Inflammatory macrophage treated with lipopolysaccharide for 4 hours (primary cell): ENCODE results near the gene SAG.
A peak's percentile ranks its signal among the peaks of the same experiment; 100 is the strongest.

Source experiments
- DNase-seq: peaks from one replicate; pipeline ENCODE4 v3.0.0-alpha.2; 2020

Gene SAG

DNA sequence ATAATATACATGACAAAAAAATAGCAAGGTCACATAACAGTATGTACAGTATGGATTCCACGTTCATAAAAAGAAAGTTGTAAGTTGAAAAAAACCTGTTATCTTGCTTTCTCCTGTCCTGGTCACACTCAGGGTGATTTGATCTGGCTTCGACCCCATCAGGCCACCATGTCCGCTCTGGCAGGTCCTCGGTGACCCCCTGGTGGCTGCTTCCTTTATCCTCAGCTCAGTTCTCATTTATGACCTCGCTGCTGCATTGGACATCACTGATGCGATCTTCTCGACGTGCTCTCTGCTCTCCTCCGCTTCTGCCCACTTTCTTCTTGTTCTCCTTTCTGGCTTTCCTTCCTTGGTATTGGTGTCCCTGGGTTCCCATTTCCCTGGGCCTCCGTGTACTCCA, 76.4 kb downstream of the SAG start:
- DNase-seq, result peak; percentile 19

DNA sequence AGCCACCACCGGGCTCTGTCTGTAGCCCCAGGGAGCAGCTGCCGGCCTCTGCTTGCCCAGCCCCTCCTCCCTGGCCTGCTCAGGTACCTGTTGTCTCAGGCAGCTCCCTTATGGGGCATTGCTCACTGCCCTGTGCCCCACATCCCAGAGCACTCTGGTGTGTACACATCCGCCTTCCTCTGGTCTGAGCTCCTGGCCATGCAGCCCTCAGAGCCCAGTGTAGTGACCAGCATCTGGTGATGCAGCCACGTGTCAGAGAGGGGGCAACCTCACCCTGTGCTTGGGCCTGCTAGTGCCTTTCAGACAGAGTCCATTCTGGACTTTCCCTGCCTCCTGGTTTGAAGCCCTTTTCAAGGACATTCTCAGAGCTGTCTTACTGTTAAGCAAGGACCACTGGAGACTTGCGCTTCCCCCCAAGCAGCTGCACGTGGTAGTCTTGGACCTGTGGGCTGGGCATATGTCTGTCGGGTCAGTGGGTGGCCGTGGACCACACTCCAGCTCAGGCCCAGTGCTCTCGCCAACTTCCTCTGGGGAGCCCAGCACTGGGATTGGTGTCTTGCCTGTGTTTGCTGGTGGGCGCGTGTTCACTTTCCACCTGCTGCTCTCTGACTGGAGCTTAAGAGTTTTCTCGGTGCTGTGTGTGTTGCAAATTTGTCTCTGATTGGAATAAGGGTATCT, 77.3 kb downstream of the SAG start:
- DNase-seq, result no peak

DNA sequence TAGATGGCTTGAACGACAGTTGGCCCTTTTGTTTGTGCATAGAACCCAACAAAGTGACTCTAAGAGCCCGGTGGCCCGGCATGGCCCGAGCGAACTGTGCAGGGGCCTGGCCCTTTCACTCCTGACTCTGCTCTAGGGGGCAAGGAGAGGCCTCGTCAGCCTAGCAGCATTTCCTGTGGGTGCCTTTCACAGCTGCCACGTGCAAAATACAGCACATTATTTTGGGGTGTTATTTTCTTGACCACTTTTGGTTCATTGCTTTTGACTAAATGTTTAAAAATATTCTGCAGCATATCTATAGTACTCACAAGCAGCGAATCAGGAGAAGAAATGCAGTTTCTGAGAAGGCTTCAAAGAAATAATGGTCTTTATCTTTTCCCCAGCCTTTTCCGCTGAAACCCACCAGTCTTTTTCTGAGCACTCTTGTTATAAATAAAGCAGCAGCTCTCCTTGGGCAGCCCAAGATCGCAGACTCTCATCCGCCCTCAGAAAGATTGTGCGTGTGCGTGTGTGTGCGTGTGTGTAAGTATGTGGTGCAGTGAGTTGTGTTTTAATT, 78.0 kb downstream of the SAG start:
- no peak for DNase-seq

DNA sequence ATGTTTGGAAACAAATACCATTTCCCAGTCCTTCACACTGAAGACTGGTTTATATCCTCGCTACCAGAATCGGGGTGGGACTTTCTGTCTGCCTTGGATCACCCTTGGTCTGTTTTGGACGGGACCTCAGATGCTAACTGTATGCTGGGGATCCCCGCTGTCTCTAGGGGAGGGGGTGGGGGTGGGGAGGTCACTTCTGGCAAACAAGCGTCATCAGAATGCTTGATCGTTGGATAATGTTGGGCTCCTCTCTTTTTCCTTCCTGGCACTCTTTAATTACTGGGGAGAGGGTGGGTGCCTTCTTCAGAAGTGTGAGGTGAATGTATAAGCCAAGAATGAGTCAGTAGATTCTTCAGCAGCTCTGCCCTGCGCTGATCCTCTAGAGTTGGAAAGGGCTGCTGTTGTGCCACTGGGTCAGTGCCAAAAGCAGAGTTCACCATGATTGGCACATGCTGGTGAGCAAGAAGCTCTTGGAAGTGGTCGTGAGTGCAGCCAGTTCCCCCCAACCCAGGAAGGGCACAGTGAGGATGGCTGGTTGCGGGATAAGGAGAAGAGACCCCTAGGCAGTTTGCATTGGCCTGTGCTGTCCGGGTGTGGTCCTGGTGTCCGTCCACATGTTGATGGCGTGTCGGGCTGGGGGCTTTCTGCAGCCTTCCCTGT, 78.9 kb downstream of the SAG start:
- DNase-seq, result no peak

DNA sequence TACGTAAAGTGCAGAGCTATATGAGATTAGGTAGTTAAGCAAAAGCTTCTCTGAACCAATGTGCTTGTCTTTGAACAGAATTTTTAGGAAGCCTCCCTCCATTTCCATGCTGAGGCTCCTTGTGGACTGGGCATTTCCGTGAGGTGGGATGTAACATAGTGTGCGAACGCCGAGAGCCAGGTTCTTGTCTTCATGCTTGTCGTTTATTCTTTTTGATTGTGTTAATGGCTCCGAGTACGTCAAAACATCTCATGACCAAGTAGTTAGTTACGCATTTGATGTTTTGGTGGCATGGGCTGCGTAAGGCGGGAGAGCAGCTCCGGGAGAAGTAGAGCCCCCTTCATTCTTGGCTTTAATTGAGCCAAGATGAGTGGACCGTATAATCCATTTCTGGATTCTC, 79.6 kb downstream of the SAG start:
- no peak for DNase-seq

DNA sequence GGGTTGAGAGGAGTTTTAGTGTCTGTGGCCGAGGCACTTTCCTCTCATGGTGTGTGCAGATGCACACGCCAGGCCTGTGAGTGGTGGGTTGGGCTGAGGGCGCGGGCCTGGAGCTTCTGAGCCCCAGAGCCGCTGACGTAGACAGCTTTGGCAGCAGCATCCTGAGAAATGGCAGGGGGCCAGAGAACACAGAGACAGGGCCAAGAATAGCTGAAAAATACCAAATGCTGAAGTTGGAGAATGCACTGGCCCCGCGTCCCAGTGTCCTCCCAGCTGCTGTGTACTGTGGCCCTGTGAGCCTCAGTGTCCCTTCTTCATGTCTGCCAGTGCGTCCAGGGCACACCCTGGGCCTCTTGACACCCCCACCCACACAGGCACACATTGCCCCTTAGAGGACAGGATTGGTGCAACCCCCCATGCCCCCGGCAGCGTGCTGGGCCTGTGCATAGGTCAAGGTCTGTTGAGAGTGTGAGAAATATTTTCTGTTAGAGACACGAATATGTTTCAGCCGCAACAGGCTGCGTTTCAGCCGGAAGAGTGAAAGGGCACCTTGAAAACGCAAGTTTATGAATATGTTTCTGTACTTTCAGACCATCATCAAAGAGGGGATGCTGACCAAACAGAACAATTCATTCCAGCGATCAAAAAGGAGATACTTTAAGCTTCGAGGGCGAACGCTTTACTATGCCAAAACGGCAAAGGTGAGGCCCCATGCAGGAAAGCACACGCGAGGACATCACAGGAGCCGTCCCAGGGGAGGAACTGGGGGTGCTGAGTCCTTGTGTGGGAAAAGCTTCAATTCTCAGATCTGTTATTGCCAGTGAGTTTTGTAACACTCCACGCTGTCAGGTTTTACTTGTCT, 80.3 kb downstream of the SAG start:
- DNase-seq, result no peak

DNA sequence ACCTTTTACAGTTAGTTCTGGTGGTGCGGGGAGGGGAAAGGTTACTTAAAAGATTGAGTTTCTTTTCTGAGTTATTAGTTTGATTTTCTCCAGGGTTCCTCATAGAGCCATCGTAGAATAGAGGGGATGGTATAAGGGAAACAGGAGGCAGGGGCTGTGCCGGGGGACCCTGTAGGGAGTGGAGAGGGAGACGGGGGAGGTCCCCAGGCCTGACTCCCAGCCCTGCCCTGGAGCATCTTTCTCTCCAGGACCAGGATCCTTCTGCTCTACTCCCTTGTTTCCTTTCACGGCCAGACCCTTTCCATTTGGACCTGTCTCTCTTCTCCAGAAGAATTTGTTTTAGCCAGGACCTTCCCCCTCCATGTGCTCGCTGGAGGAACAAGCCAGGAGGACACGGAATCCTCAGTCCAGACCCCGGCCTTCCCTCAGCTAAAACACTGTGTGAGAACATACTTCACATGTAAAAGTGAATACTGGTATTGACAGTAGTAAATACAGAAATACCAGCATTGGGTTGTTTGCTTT, 82.0 kb downstream of the SAG start:
- no peak for DNase-seq

DNA sequence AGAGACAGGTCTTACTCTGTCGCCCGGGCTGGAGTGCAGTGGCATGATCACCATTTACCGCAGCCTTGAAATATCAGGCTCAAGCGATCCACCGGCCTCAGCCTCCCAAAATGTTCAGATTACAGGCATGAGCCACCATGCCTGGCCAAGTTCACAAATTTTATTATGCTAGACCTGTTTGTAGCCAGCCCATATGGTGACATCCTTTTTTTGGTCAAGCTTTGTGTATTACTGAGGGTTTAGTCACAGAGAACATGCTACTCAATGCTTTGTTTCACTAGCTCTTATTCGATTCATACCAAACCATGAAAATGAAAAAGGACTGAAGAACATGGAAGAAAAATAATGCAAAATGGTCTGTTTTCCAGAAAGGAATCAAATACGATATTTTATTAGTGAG, 88.1 kb downstream of the SAG start:
- DNase-seq, result no peak
